Erythroblast (primary cell): Measurements from ENCODE around the gene MYH9.

Source experiments
- GATA1 ChIP-seq: IDR thresholded peaks from 2 replicates; pipeline ENCODE4 v1.6.1; 2011; ENCODE audit warnings: low read depth, mild to moderate bottlenecking, control low read depth, low read length, moderate library complexity
- POLR2A ChIP-seq: IDR thresholded peaks from 2 replicates; pipeline ENCODE4 v1.6.1; 2011; ENCODE audit warnings: mild to moderate bottlenecking, low read length

DNA sequence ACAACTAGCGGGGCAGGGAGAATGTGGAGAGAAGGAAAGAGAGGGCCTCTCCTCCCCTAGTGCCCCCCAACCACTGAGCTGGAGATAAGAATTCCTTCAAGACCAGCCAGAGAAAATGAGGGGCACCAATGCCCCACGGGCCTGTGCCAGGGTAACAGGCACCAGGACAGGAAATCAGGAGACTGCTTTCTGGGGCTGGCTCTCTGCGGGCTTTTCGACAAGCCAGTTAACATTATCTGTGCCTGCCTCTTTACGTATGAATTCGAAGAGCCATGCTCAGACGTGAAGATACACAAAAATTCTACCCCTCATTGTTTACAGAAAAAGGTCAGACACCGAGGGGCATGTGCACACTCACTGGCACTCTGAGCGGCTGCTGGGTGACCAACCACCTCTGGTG, 52.1 kb downstream of the MYH9 start:
- TF ChIP-seq POLR2A: no peak
- no peak for TF ChIP-seq GATA1
